Peyer's patch (tissue), 4 donors: ENCODE results near the gene RETREG2.

Experiments
- POLR2A ChIP-seq, 2 donors: fragments of 450-650 bp; IDR thresholded peaks; one replicate each; pipeline ENCODE4 v1.5.1; 2017; ENCODE audit warnings: antibody characterized with exemption in 2 of 2, mild to moderate bottlenecking in 2 of 2, moderate library complexity in 2 of 2
- TF ChIP-seq, protein P1 (sequence below), 6 experiments: fragments of 450-650 bp in 4 of 6; fragments of 200-600 bp in 2 of 6; sonication (generic) in 1 of 6; IDR thresholded peaks; one replicate each; pipeline ENCODE4 v1.5.1; 2017 to 2019; ENCODE audit warnings: antibody characterized with exemption in 6 of 6, mild to moderate bottlenecking in 3 of 6, moderate library complexity in 1 of 6

DNA sequence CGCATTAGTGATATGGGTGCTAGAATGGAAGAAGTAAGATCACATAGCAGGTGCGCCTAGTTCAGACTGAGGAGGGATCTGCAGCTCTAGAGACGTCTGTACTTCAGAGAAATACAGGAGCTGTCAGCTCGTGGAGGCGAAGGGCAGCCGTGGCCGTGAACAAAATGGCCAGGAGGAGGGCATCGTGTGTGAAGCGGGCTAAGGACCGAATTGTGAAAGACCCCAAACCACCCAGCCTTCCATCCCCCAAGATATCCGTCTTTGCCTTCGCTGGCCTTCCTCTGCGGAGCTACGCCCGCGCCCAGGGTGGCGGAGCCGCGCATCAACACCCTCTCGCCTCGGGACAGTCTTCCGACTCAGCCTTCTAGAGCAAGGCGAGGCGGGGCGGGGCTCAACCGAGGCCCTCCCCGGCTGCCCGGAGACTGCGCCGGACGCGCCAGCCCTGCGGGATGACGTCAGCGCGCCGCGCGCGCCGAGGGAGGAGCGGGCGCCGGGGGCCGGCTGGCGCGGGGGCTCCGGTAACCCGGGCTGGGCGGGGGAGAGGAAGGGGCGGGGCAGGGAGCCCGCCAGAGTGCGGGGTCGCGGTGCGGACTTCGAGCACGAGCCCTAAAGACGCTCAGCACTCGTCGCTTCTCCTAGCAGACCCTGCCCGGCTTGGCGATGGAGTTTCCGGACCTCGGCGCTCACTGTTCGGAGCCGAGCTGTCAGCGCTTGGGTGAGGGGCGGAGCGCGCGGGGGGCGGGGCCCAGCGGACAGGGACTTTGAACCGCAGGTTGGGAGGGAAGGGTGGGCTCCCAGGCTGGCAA lies 28.5 kb downstream of the RETREG2 start, which contains the start of gene ZFAND2B:
- TF ChIP-seq, protein P1, sequence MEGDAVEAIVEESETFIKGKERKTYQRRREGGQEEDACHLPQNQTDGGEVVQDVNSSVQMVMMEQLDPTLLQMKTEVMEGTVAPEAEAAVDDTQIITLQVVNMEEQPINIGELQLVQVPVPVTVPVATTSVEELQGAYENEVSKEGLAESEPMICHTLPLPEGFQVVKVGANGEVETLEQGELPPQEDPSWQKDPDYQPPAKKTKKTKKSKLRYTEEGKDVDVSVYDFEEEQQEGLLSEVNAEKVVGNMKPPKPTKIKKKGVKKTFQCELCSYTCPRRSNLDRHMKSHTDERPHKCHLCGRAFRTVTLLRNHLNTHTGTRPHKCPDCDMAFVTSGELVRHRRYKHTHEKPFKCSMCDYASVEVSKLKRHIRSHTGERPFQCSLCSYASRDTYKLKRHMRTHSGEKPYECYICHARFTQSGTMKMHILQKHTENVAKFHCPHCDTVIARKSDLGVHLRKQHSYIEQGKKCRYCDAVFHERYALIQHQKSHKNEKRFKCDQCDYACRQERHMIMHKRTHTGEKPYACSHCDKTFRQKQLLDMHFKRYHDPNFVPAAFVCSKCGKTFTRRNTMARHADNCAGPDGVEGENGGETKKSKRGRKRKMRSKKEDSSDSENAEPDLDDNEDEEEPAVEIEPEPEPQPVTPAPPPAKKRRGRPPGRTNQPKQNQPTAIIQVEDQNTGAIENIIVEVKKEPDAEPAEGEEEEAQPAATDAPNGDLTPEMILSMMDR (IDR thresholded peaks at IDR 0.05) = peak in 3 of 6 experiments; percentile 36 to 45 (median 44)
- peak; percentile 96 to 99 for TF ChIP-seq POLR2A (IDR thresholded peaks at IDR 0.05)
